Measurements from ENCODE around the gene IRF9.
A peak's percentile ranks its signal among the peaks of the same experiment; 100 is the strongest.

The IRF9 gene

DNA sequence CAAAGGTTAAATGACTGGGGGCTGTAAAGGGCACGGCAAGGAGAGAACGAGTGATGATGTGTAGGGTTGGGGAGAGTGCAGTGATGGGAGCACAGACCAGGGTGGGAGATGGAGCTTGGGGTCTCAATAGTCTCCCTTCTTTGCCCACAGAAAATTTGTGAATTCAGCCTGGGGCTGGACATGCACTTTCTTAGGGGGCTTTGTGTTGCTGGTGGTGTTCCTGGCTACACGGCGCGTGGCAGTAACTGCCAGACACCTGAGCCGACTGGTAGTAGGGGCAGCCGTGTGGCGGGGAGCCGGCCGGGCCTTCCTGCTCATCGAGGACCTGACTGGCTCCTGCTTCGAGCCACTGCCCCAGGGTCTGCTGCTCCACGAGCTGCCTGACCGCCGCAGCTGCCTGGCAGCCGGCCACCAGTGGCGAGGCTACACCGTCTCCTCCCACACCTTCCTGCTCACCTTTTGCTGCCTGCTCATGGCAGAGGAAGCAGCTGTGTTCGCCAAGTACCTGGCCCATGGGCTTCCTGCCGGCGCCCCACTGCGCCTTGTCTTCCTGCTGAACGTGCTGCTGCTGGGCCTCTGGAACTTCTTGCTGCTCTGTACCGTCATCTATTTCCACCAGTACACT is 28.9 kb upstream of the IRF9 start:
- no peak for DNase-seq (ENCODE audit: low spot score)

DNA sequence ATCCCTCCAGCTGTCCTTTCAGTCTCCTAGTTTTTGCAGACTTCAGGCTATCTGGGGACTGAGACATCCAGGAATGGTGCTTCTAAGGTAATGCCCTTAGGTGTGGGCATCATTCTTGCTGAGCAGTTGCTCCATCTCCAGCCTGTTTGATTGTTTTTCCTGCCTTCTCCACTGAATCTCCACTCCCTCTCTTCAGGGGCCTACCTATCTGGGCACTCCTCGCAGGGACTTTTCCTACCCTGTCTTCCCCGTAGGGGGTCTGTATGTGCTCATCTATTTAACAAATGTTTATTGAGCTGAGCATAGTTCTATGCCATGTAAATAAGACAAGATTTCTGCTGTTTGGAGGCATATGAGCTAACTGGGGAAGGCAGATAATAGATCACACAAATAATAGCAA is 28.1 kb upstream of the IRF9 start:
- DNase-seq (ENCODE audit: low spot score) = no peak

DNA sequence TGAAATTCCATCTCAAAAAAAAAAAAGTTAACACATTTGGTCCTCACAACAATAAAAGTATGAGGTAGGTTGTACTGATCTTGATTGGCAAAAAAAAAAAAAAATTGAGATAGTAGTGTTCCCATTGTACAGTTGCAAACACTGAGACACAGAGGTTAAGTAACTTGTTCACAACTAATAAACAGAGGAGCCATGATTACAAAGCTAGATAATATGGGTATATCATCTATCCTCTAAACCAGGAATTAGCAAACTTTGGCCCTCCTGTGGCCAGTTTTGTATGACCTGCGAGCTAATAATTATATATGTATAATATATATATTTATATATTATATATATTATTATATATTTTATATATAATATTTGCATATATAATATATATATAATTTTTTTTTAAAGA is 27.3 kb upstream of the IRF9 start:
- no peak for DNase-seq (ENCODE audit: low spot score)

DNA sequence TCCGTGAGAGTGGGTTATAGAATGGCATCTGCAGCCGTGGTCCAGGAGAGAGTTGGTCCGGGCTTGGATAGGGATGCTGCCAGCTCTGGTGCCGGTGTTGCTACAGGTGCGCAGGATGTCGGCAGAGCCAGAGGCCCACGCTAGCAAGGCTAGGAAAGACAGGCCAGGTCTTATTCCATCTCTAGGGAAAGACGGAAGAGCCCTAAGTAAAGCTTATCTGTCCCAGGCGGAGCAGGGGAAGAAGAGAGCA is 25.6 kb upstream of the IRF9 start:
- no peak for DNase-seq (ENCODE audit: low spot score)

DNA sequence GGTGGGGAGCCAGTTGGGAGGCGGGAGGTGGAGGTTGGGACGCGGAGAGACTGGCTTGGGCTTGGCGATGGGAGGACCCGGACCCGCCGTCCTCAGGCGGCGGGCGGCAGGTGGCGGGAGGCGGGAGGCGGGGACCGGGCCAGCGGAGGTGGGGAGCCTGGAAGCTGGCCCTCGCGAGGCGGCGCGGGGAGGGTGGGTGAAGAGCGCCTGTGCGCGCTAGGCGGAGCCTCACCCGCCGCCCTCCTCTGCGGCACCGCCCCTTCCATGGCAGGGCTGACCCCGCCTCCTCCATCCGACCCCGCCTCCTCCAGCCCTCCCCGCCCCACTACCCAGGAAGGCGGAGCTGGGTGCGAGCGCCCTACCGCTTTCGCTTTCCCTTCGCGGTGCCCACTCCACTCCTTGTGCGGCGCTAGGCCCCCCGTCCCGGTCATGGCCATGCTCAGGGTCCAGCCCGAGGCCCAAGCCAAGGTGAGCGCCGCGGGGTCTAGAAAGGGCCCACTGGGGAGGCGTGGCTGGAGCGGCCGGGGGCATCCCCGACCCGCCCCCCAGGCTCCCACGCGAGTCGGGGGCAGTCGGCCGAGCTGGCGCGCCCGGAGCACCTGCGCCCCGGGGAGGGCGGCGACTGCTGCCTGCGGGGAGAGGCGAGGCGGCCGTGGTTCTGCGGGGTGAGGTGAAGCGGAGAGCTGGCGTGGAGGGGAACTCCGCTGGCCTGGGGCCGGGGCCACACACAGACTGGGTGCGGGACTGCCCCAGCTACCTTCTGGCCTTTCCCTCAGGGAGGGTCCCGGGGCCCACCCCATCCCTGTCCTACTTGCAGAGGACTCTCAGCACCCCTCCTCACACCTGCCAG is 25.0 kb upstream of the IRF9 start, which contains the start of gene PSME1:
Gene PSME1, plus strand, starts transcription at position 361 of the 850 bp plus-strand sequence. Its CDS starts 69 bp downstream, at position 430.
- peak; percentile 81 for DNase-seq (ENCODE audit: low spot score)

DNA sequence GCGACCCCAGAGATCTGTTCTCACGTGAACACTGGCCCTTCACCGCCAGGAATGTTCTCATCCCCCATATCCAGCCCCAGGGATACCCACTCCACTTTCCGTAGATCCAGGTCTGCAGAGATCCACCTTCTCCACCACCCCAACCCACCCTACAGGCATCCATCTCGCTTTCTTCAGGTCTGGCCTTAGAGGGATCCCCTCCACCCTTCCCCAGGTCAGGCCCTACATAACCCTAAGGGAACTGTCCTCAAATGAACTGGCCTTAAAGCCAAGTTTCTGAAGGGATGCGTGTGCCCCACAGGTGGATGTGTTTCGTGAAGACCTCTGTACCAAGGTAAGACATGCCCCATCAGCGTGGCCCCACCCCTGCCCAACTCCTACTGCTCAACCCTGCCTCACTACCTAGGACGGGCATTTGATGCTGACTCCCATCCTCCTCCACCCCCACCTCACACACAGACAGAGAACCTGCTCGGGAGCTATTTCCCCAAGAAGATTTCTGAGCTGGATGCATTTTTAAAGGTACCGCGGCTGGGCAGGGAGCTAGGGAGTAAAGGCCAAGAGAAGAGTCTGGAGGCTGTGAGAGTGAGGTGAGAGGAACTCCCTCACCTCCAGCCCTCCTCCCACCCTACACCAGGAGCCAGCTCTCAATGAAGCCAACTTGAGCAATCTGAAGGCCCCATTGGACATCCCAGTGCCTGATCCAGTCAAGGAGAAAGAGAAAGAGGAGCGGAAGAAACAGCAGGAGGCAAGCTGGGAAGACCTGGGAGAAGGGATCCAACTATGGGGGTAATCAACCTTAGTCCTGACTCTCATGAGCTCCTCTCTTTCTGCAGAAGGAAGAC is 24.2 kb upstream of the IRF9 start:
- DNase-seq (ENCODE audit: low spot score) = no peak

DNA sequence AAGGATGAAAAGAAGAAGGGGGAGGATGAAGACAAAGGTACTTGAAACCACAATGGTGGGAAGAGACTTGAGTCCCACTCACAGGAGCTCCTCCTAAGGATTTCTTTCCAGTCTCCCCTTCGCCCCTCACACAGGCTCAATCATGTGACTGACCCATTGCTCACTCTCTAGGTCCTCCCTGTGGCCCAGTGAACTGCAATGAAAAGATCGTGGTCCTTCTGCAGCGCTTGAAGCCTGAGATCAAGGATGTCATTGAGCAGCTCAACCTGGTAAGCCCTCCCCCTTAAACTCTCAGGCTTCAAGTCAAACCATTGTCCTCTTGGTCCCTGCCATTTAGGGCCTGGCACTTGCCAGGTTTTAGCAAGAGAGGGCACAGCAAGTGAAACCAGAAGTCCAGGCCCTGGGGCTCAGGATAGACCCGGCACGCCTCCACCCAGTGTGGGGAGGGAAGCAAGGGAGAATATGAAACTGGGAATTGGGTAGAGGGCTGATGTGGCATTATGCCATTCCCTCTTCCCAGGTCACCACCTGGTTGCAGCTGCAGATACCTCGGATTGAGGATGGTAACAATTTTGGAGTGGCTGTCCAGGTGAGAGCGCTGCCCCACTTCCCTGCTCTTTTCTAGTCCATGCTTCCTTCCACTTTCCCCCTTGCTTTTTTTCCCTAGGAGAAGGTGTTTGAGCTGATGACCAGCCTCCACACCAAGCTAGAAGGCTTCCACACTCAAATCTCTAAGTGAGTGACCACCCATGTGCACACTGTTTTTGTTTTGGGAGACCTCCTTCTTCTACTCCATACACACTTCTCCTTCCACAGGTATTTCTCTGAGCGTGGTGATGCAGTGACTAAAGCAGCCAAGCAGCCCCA is 23.3 kb upstream of the IRF9 start:
- no peak for DNase-seq (ENCODE audit: low spot score)

DNA sequence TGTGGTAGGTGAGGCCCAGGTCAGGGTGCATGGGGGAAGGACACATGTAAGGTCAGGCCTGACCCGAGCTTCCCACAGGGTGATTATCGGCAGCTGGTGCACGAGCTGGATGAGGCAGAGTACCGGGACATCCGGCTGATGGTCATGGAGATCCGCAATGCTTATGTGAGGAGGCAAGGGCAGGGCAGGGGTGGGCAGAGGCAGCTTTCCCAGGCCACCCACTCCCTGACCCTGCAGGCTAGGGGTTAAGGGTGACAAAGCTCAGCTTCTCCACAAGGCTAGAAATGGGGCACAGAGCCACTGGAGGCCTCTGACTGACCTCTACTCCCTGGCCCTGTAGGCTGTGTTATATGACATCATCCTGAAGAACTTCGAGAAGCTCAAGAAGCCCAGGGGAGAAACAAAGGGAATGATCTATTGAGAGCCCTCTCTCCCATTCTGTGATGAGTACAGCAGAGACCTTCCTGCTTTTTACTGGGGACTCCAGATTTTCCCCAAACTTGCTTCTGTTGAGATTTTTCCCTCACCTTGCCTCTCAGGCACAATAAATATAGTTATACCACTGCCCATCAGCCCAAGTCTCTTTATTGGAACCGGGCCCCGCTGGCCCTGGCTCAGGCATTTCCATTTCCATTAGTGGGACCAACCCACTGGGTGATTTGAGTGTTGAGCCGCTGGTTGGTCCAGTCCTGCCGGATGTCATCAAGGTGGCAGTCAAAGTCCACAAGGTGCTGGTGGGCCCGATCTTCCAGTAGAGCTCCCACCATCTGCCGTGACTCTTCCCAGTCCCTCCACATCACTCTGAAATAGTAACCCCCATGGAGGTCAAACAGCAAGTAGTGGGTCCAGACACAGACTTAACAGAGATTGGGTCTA is 22.4 kb upstream of the IRF9 start:
- DNase-seq (ENCODE audit: low spot score) = no peak

DNA sequence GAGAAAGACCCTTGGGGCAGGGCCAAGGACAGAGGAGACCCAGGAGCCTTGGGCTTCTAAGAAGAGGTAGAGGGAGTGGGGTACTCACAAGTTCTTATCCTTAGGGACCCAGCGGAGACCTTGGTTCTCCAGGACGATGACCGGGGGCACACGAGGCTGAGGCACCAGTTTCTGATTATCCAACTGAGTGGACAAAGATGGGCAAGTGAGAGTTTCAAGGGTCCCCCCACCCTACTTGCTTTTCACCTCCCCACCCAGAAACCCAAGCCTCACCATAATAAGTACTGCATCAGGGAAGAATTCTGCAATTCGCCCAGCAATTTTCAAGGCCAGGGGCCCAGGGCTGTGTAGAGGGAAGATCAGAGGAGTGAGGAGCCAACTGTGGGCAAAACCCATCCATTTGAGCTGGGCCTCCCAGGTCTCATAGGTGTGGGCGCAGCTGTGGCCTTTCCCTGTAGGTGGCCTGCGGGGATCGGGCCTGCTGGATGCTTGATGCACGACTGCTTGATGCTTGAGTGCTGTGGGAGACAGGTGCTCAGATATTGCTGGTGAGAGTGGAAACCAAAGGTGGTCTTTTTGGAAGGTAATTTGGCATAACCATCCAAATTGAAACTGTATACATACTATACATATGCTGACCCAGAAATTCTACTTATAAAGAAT is 21.7 kb upstream of the IRF9 start:
- DNase-seq (ENCODE audit: low spot score) = no peak

DNA sequence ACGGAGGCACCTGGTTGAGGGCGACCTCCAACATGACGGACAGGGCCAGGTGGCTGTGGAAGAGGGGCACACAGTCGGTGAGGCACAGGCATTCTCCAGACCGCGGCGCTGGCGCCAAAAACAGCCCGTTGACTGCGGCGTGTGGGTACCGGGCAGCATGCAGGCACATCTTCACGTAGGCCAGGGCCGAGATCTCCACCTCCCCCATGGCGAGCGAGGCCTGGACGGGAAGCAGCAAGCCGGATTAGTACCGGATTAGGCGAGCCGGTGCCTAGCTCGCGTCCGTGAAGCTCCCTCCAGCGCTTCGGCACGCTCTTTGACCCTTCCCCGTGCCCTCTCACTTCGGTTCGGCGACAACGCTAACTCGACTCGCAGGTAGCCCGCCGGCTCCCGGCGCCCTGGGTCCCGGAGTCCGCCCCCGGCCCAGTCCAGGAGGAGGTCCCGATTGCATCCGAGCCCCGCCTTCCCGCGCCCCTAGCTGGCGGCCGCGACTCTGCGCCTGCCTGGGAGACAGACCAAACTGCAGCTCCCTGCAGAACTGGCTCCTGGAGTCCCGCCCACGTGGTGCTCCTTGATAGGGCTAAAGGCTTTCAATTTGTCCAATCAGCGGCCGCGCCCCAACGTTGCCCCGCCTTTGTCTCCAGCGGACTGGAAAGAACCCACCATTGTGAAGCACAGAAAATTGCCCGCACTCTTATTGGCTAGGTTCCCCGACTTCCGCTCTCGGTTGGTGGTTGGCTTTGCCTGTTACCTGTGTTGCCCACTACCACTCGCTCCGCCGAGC is 19.8 kb upstream of the IRF9 start, which contains the start of gene EMC9:
Gene EMC9, minus strand, starts transcription at position 495 of the 784 bp plus-strand sequence. Its CDS starts 287 bp downstream, at position 208.
- DNase-seq (ENCODE audit: low spot score) = peak; percentile 99

DNA sequence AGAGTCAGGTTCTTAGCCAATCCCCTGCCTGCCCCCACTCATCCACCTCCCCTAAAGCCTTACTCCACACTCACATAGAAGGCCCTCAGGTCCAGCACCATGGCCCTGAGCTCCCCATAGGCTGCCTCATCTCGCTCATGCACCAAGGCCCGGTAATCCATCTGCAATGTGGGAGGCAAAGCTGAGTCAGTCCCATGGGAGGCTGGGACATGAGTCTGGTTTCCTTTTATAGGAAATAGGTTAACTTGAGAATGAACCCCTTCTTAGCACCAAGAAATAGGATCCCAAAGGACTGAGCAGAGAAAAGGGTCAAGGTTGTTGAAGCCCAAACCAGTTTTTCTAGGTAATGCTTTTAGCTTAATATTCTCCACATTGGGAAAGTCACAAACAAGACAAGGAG is 17.6 kb upstream of the IRF9 start:
- no peak for DNase-seq (ENCODE audit: low spot score)

DNA sequence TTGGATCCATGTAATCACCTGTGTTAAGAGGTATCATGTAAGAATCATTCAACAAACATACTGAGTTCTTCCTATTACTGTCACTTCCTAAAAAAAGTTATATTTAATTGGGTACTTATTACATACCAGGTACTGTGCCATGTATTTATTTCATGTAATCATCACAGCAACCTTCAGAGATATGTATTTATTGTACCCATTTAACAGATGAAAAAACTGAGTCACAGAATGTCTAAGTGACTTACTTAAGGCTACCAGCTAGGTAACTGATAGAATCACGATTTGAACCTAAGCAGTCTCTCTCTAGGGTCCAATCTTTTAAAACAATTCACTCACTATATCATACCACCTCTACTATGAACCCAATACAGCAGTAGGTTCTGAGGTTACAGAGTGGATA is 16.6 kb upstream of the IRF9 start:
- no peak for DNase-seq (ENCODE audit: low spot score)

DNA sequence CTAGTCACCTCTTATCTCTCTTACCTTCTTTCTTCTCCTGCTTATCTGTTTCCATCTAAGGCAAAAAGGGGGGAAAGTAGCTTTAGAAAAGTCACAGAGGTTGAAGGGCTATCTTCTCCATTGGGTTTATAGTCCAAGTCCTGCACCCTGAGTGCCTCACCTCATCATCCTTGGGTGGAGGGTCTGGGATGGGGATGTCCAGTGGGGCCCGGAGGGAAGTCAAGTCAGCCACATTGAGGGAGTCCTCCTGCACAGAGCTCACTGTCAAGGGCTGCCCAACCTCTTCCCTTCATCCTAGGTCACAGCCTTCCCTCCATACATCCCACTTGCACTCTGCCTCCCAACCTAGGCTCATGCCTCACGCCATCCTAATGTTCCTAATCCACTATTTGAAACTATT is 15.8 kb upstream of the IRF9 start:
- DNase-seq (ENCODE audit: low spot score) = no peak

DNA sequence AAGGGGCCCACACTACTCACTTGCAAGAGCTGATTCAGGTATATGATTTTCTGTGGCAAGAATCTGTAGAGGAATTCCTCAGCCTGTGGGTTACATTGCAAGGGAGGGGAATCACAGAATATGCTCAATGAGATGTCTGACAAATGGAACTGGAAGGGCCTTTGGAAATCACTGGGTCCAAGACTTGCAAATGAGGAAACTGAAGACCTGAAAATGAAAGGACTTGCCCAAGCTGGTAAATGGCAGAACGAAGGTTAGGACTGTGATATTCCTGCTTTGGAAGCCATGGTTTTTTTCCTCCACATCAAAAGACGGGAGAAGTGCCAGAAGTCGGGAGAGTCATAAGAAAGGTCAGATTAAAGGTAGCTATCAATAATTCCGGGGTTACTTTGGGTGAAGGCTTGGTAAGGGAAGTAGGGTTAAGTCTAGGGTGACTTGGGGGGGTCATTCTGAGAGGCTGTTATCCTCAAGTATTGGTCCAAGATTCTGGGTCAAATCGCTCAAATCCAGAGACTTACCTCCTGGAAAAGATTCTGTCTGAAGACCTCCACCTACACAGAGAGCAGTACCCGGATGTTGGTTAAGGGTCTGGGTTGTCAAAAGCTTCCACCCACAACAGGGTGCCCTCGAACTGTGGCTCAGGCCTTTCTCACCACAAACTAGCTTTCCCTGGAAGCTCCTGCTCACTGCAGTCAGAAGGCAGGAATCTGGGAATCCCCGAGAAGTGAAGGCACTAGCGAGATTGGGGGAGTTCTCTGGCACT is 15.2 kb upstream of the IRF9 start:
- DNase-seq (ENCODE audit: low spot score) = no peak

DNA sequence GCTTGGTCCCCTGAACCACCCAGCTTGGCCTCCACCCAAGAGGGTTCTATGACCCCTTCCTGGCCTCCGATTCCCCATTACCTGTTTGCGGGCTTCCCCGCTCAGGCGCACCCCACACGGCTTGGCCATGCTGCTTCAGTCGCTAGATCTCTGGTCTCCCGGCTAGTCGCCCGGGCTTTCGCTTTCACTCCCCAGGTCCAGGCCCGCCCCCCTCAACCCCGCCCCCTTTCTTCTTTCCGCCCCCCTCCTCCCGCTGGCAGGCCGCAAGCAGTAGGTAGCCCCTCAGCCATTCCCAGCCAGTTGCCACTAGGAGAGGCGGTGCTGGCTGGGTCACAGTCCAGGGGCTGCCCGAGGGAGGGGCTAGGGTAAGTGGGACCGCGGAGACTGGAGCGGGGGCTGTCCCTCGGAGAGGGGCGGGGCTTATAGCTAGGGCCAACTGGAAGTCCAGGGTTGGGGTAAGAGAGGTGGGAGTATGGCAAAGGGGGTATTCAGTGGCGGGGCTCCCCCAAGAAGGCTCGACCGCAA is 14.6 kb upstream of the IRF9 start, which contains the start of gene PSME2:
Gene PSME2, minus strand, starts transcription at position 158 of the 525 bp plus-strand sequence. Its CDS starts 29 bp downstream, at position 129.
- DNase-seq (ENCODE audit: low spot score) = peak; percentile 97

DNA sequence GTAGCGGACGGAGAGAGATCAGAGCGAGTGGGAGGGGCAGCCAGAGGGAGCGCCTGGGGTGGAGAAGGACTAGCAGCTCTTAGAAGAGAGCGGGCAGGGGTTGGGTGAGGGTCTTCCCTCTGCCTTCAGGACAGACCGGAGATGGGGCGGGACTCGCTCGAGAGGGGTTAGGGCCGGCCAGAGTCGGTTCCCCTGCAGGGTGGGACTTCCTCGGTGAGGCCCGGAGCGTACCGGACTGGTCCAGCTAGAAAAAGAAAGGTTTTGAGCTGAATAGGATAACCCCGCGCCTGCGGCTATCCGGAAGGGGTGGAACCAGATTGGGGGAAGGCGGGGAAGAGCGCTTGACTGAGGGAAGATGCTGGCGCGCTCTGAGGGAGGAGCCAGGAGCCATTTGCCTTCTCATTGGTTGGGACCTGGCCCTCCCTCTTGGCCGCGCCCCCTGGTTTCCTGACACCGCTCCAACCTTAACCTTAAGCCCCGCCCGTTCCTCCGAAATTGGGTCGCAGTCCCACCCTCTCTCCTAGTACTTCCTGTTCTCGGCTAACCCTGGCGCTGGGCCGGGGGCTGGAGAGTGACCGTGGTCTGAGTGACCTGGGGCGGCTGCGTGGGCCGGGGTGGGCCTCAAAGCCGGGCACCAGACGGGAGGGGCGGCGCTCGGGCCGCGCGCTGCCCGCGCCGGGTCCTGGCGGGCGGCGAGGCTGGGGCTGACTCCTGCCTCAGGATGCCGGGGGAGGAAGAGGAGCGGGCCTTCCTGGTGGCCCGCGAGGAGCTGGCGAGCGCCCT is 13.9 kb upstream of the IRF9 start, which contains the start of gene RNF31:
Gene RNF31, plus strand, starts transcription at position 521 of the 783 bp plus-strand sequence. Its CDS starts 201 bp downstream, at position 722.
- DNase-seq (ENCODE audit: low spot score) = peak; percentile 97

DNA sequence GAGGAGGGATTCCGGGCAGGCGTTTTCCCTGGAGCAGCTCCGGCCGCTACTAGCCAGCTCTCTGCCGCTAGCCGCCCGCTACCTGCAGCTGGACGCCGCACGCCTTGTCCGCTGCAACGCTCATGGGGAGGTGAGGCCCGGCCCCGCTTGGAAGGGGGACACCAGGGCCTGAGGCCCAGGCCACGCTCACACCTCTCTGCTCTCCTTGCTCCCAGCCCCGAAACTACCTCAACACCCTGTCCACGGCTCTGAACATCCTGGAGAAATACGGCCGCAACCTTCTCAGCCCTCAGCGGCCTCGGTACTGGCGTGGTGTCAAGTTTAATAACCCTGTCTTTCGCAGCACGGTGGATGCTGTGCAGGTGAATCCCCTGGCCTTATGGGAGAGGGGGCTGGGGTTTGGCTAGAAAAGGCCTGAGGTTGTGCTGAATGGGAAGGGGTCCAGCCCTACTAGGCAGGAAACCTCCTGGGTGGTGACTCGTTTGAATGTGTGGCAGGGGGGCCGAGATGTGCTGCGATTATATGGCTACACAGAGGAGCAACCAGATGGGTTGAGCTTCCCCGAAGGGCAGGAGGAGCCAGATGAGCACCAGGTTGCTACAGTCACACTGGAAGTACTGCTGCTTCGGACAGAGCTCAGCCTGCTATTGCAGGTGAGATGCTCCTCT is 13.2 kb upstream of the IRF9 start:
- DNase-seq (ENCODE audit: low spot score) = no peak

All from SW480 (cell line).